ENCODE measurements around the gene BRCC3.

- no peak for TF ChIP-seq EZH2 (IDR thresholded peaks at IDR 0.05)
- TF ChIP-seq POLR2AphosphoS5 (IDR thresholded peaks at IDR 0.05; ENCODE audit: borderline replicate concordance, low read depth, low read length): no peak
These were observed 15.8 kb downstream of the BRCC3 start for GRCh38 chrX:155086961-155087735.
